ENCODE measurements around the gene AGAP1.

Gene AGAP1

GRCh38 chr2:235889302-235889630 is 395.4 kb downstream of the AGAP1 start:
- no peak for DNase-seq (ENCODE audit: low read depth)
- no peak overlapping the region for H3K4me3 ChIP-seq (ENCODE audit: low read depth, low read length)
- TF ChIP-seq CTCF (conservative IDR thresholded peaks at IDR 0.05; ENCODE audit: low read depth, low read length), result no peak

GRCh38 chr2:235893129-235893698 is 399.4 kb downstream of the AGAP1 start:
- no peak overlapping the region for H3K4me3 ChIP-seq (ENCODE audit: low read depth, low read length)
- no peak for DNase-seq (ENCODE audit: low read depth)
- TF ChIP-seq CTCF (conservative IDR thresholded peaks at IDR 0.05; ENCODE audit: low read depth, low read length), result no peak

- no peak overlapping the region for H3K4me3 ChIP-seq (ENCODE audit: low read depth, low read length)
- peak; percentile 5 for TF ChIP-seq CTCF (conservative IDR thresholded peaks at IDR 0.05; ENCODE audit: low read depth, low read length)
- DNase-seq (ENCODE audit: low read depth), result peak; percentile 70
Observed at GRCh38 chr2:235894839-235895238, 401.0 kb downstream of the AGAP1 start.

- no peak overlapping the region for H3K4me3 ChIP-seq (ENCODE audit: low read depth, low read length)
- no peak for TF ChIP-seq CTCF (conservative IDR thresholded peaks at IDR 0.05; ENCODE audit: low read depth, low read length)
- no peak for DNase-seq (ENCODE audit: low read depth)
Observed at GRCh38 chr2:235896061-235896460, 402.2 kb downstream of the AGAP1 start.

GRCh38 chr2:235897992-235898391 is 404.1 kb downstream of the AGAP1 start:
- TF ChIP-seq CTCF (conservative IDR thresholded peaks at IDR 0.05; ENCODE audit: low read depth, low read length), result no peak
- no peak overlapping the region for H3K4me3 ChIP-seq (ENCODE audit: low read depth, low read length)
- no peak for DNase-seq (ENCODE audit: low read depth)

GRCh38 chr2:235898766-235899165 is 404.9 kb downstream of the AGAP1 start:
- no peak for TF ChIP-seq CTCF (conservative IDR thresholded peaks at IDR 0.05; ENCODE audit: low read depth, low read length)
- H3K4me3 ChIP-seq (ENCODE audit: low read depth, low read length), result no peak overlapping the region
- DNase-seq (ENCODE audit: low read depth), result peak; percentile 62

- no peak for TF ChIP-seq CTCF (conservative IDR thresholded peaks at IDR 0.05; ENCODE audit: low read depth, low read length)
- DNase-seq (ENCODE audit: low read depth), result peak; percentile 28
- H3K4me3 ChIP-seq (ENCODE audit: low read depth, low read length), result no peak overlapping the region
Observed at GRCh38 chr2:235900631-235901030, 406.8 kb downstream of the AGAP1 start.
